Measurements from ENCODE around the gene HYDIN.
A peak's percentile ranks its signal among the peaks of the same experiment; 100 is the strongest.

The HYDIN gene

GRCh38 chr16:70775399-70775798 lies 455.1 kb downstream of the HYDIN start:
- Histone ChIP-seq H3K27ac (no peak overlapping the region), H3K4me1 (peaks cover 7% of the 10 kb centered on the region), H3K9ac (no peak overlapping the region), H3K9me3 (ENCODE audit: control insufficient read depth, low read length) (no peaks in the 10 kb centered on the region), H3K27me3 (ENCODE audit: control insufficient read depth, insufficient read depth, low read length) (no peaks in the 10 kb centered on the region), H3K79me2 (peaks cover 8% of the 10 kb centered on the region), H3K4me2 (ENCODE audit: low read length) (no peak overlapping the region), H2AFZ (no peak overlapping the region), H3K36me3 (ENCODE audit: control insufficient read depth, insufficient read depth, low read length) (no peaks in the 10 kb centered on the region), H3K4me3 (ENCODE audit: low read depth, low read length) (no peak overlapping the region)
- TF ChIP-seq, protein P1, sequence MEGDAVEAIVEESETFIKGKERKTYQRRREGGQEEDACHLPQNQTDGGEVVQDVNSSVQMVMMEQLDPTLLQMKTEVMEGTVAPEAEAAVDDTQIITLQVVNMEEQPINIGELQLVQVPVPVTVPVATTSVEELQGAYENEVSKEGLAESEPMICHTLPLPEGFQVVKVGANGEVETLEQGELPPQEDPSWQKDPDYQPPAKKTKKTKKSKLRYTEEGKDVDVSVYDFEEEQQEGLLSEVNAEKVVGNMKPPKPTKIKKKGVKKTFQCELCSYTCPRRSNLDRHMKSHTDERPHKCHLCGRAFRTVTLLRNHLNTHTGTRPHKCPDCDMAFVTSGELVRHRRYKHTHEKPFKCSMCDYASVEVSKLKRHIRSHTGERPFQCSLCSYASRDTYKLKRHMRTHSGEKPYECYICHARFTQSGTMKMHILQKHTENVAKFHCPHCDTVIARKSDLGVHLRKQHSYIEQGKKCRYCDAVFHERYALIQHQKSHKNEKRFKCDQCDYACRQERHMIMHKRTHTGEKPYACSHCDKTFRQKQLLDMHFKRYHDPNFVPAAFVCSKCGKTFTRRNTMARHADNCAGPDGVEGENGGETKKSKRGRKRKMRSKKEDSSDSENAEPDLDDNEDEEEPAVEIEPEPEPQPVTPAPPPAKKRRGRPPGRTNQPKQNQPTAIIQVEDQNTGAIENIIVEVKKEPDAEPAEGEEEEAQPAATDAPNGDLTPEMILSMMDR (IDR thresholded peaks at IDR 0.05): no peak

- H2AFZ ChIP-seq: no peak overlapping the region
- H3K9ac ChIP-seq: no peak overlapping the region
- no peak overlapping the region for H3K4me3 ChIP-seq (ENCODE audit: low read depth, low read length)
- H3K27ac ChIP-seq: no peak overlapping the region
- peaks cover 3% of the 10 kb centered on the region for H3K4me1 ChIP-seq
- H3K36me3 ChIP-seq (ENCODE audit: control insufficient read depth, insufficient read depth, low read length): no peaks in the 10 kb centered on the region
- H3K27me3 ChIP-seq (ENCODE audit: control insufficient read depth, insufficient read depth, low read length): no peaks in the 10 kb centered on the region
- TF ChIP-seq, protein P1 (IDR thresholded peaks at IDR 0.05): no peak
- peaks cover 11% of the 10 kb centered on the region for H3K79me2 ChIP-seq
- no peaks in the 10 kb centered on the region for H3K9me3 ChIP-seq (ENCODE audit: control insufficient read depth, low read length)
- no peak overlapping the region for H3K4me2 ChIP-seq (ENCODE audit: low read length)
Measured at GRCh38 chr16:70774261-70774660, 456.3 kb downstream of the HYDIN start.

DNA sequence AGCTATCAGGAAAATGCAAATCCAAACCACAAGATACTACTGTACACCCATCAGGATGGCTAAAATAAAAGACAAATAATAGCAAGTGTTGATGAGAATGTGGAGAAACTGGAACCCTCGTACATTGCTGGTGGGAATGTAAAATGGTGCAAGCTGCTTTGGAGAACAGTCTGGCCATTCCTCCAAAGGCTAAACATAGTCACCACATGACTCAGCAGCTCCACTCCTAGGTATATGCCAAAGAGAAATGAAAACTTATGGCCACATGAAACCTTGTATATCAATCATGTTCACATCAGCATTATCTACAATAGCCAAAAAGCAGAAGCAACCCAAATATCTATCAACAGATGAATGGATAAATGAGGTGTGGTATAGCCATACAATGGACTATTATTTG lies 458.0 kb downstream of the HYDIN start:
- Histone ChIP-seq H3K27ac (no peak overlapping the region), H2AFZ (no peak overlapping the region), H3K4me2 (ENCODE audit: low read length) (no peak overlapping the region), H3K79me2 (peaks cover 11% of the 10 kb centered on the region), H3K4me1 (no peaks in the 10 kb centered on the region), H3K9me3 (ENCODE audit: control insufficient read depth, low read length) (no peaks in the 10 kb centered on the region), H3K36me3 (ENCODE audit: control insufficient read depth, insufficient read depth, low read length) (no peaks in the 10 kb centered on the region), H3K27me3 (ENCODE audit: control insufficient read depth, insufficient read depth, low read length) (no peaks in the 10 kb centered on the region), H3K9ac (no peak overlapping the region), H3K4me3 (ENCODE audit: low read depth, low read length) (no peak overlapping the region)
- TF ChIP-seq, protein P1 (IDR thresholded peaks at IDR 0.05): no peak

DNA sequence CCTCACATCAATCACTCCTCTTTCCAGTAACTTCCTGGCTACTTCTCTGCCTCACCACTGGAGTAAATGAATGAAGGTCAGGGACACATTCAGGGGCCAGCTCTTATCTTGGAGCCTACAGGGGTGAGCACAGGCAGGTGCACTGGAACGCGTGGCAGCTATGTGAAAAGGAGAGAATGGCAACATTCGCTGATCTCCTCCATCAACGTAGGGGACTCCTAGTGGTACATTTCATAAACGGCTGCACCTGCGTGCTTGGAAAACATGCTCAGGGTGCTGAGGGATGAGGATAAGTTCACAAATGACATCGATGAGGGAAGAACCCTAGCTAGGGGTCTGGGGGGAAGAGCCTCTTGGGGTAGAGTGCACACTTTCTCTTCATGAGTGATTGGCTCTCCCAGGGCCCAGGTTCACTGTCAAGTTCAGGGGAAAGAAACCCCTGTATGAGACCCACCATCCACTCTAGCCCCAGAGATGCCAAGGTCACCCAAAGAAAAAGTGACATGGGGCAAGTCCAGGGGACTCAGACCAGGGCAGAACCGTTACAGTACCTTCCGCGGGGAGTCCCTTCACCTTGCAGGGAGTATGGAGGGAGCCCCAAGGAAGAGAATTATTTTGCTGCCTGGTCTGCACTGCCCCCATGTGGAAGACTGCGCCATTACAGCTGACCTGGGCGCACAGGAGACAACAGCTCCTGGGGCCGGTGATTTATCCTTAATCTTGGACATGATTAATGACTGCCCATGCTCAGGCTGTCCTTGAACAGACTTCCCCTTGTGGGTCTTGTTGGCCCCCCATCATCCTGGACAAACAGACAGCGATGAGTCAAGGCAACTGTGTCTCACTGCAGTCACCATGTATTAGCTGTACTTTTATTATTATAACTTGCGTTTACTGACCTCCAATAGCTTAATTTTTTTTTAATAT lies 459.6 kb downstream of the HYDIN start:
- no peak overlapping the region for H2AFZ ChIP-seq
- TF ChIP-seq, protein P1 (IDR thresholded peaks at IDR 0.05): peak; percentile 96
- no peaks in the 10 kb centered on the region for H3K9me3 ChIP-seq (ENCODE audit: control insufficient read depth, low read length)
- no peak overlapping the region for H3K27ac ChIP-seq
- H3K9ac ChIP-seq: no peak overlapping the region
- no peaks in the 10 kb centered on the region for H3K36me3 ChIP-seq (ENCODE audit: control insufficient read depth, insufficient read depth, low read length)
- H3K79me2 ChIP-seq: peaks cover 11% of the 10 kb centered on the region
- H3K4me3 ChIP-seq (ENCODE audit: low read depth, low read length): no peak overlapping the region
- H3K4me2 ChIP-seq (ENCODE audit: low read length): no peak overlapping the region
- H3K27me3 ChIP-seq (ENCODE audit: control insufficient read depth, insufficient read depth, low read length): no peaks in the 10 kb centered on the region
- no peaks in the 10 kb centered on the region for H3K4me1 ChIP-seq

DNA sequence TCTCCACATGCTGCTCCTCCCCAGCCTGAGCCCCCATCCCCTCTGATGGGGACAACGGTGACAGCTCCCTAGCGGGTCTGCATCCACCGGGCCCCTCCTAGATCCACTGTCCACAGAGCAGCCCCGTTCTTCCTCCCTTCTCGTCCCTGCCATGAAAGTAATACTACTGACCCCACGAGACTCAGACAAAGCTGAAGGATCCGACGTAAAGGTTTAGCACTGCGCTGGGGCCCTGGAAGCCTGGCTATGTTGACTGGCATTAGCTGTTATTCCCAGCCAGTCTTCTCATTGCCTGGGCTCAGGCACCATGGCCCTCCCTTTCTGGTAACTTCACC lies 460.3 kb downstream of the HYDIN start:
- TF ChIP-seq, protein P1 (IDR thresholded peaks at IDR 0.05): no peak
- no peaks in the 10 kb centered on the region for H3K36me3 ChIP-seq (ENCODE audit: control insufficient read depth, insufficient read depth, low read length)
- H2AFZ ChIP-seq: no peak overlapping the region
- no peaks in the 10 kb centered on the region for H3K27me3 ChIP-seq (ENCODE audit: control insufficient read depth, insufficient read depth, low read length)
- H3K79me2 ChIP-seq: peaks cover 11% of the 10 kb centered on the region
- H3K4me3 ChIP-seq (ENCODE audit: low read depth, low read length): no peak overlapping the region
- H3K4me2 ChIP-seq (ENCODE audit: low read length): no peak overlapping the region
- no peaks in the 10 kb centered on the region for H3K9me3 ChIP-seq (ENCODE audit: control insufficient read depth, low read length)
- no peak overlapping the region for H3K27ac ChIP-seq
- no peak overlapping the region for H3K9ac ChIP-seq
- H3K4me1 ChIP-seq: no peaks in the 10 kb centered on the region

Measured in parathyroid adenoma (tissue), 2 donors.